Liver (tissue), 9 donors: ENCODE results near the gene ZNF618. TPM values are rescaled to one million over a fixed set of nuclear protein-coding genes. Genes with fewer than 3 reads are reported as not detected.

Experiments used
- DNase-seq: peaks from one replicate; pipeline ENCODE4 v3.0.0-alpha.2; 2017; ENCODE audit warnings: low spot score
- H3K27ac ChIP-seq, 2 donors: one replicate each; pipeline ENCODE4 v1.7.0; 2013; ENCODE audit warnings: inconsistent platforms in 2 of 2, low read length in 2 of 2, control low read depth in 1 of 2, low read depth in 1 of 2, mild to moderate bottlenecking in 1 of 2
- H3K27me3 ChIP-seq, 4 donors: one replicate each; pipeline versions ENCODE4 v1.6.1 to v1.7.0; 2013; ENCODE audit warnings: low read length in 3 of 4, inconsistent platforms in 1 of 4, mild to moderate bottlenecking in 1 of 4, moderate library complexity in 1 of 4; ENCODE audit not compliant: control insufficient read depth in 4 of 4, insufficient read depth in 4 of 4
- H3K36me3 ChIP-seq, 4 donors: one replicate each; pipeline versions ENCODE4 v1.6.1 to v1.7.0; 2013; ENCODE audit warnings: low read length in 3 of 4, mild to moderate bottlenecking in 3 of 4, low read depth in 1 of 4, moderate library complexity in 1 of 4; ENCODE audit not compliant: control insufficient read depth in 4 of 4, insufficient read depth in 3 of 4
- H3K4me1 ChIP-seq, 4 donors: one replicate each; pipeline versions ENCODE4 v1.6.1 to v1.7.0; 2013; ENCODE audit warnings: low read length in 3 of 4, mild to moderate bottlenecking in 3 of 4, moderate library complexity in 1 of 4; ENCODE audit not compliant: control insufficient read depth in 4 of 4, insufficient read depth in 4 of 4
- H3K4me3 ChIP-seq, 3 donors: one replicate each; pipeline versions ENCODE4 v1.6.1 to v1.7.0; 2013; ENCODE audit warnings: low read length in 3 of 3, control low read depth in 1 of 3, low read depth in 1 of 3, mild to moderate bottlenecking in 1 of 3
- H3K9ac ChIP-seq, 2 donors: one replicate each; pipeline ENCODE4 v1.7.0; 2013; ENCODE audit warnings: low read length in 2 of 2, mild to moderate bottlenecking in 2 of 2, moderate library complexity in 2 of 2, control low read depth in 1 of 2, low read depth in 1 of 2
- H3K9me3 ChIP-seq, 4 donors: one replicate each; pipeline versions ENCODE4 v1.6.1 to v1.7.0; 2013; ENCODE audit warnings: low read length in 3 of 4; ENCODE audit not compliant: control insufficient read depth in 4 of 4
- ATF3 ChIP-seq: IDR thresholded peaks from 2 replicates; pipeline ENCODE4 v1.6.1; 2016; ENCODE audit warnings: antibody characterized with exemption
- FOXA1 ChIP-seq: IDR thresholded peaks from 2 replicates; pipeline ENCODE4 v1.6.1; 2016; ENCODE audit warnings: antibody characterized with exemption
- FOXA2 ChIP-seq: IDR thresholded peaks from 2 replicates; pipeline ENCODE4 v1.6.1; 2016; ENCODE audit warnings: antibody characterized with exemption
- GABPA ChIP-seq, 2 donors: IDR thresholded peaks in 1 of 2; conservative IDR thresholded peaks in 1 of 2; 2 replicates each; pipeline ENCODE4 v1.6.1; 2016; ENCODE audit warnings: antibody characterized with exemption in 2 of 2, mild to moderate bottlenecking in 1 of 2, moderate library complexity in 1 of 2
- HNF4A ChIP-seq, 2 donors: conservative IDR thresholded peaks; 2 replicates each; pipeline ENCODE4 v1.6.1; 2016; ENCODE audit warnings: antibody characterized with exemption in 2 of 2, mild to moderate bottlenecking in 2 of 2
- HNF4G ChIP-seq: IDR thresholded peaks from 2 replicates; pipeline ENCODE4 v1.6.1; 2016; ENCODE audit warnings: antibody characterized with exemption
- JUND ChIP-seq, 2 donors: IDR thresholded peaks; 2 replicates each; pipeline ENCODE4 v1.6.1; 2016; ENCODE audit warnings: antibody characterized with exemption in 2 of 2
- MAX ChIP-seq: IDR thresholded peaks from 2 replicates; pipeline ENCODE4 v1.6.1; 2016; ENCODE audit warnings: antibody characterized with exemption
- NR2F2 ChIP-seq: IDR thresholded peaks from 2 replicates; pipeline ENCODE4 v1.6.1; 2016; ENCODE audit warnings: antibody characterized with exemption
- RAD21 ChIP-seq, 2 donors: IDR thresholded peaks; 2 replicates each; pipeline ENCODE4 v1.6.1; 2016; ENCODE audit warnings: antibody characterized with exemption in 2 of 2, mild to moderate bottlenecking in 2 of 2
- RXRA ChIP-seq, 2 donors: IDR thresholded peaks; 2 replicates each; pipeline ENCODE4 v1.6.1; 2017 to 2018; ENCODE audit warnings: antibody characterized with exemption in 2 of 2, mild to moderate bottlenecking in 1 of 2
- SP1 ChIP-seq: IDR thresholded peaks from 2 replicates; pipeline ENCODE4 v1.6.1; 2018; ENCODE audit warnings: antibody characterized with exemption, mild to moderate bottlenecking
- TAF1 ChIP-seq: conservative IDR thresholded peaks from 2 replicates; pipeline ENCODE4 v1.6.1; 2016; ENCODE audit warnings: antibody characterized with exemption, mild to moderate bottlenecking
- YY1 ChIP-seq: IDR thresholded peaks from 2 replicates; pipeline ENCODE4 v1.6.1; 2016; ENCODE audit warnings: antibody characterized with exemption, mild to moderate bottlenecking
- WGBS: extraction: QIAGEN DNeasy Blood & Tissue Kit; methylation state at CpG from one replicate; pipeline ENCODE4 v1.1.7; 2013; 5-methylcytosine and 5-hydroxymethylcytosine counted together
- polyA plus RNA-seq, 2 donors: library from polyadenylated mRNA; stranded (reverse) in 1 of 2; unstranded in 1 of 2; fragments of 200-250 nt in 1 of 2; fragments of >200 nt in 1 of 2; fragmentation: Nextera tagmentation in 1 of 2; extraction: Ambion mirVana in 1 of 2; gene quantifications; one replicate each; pipeline versions ENCODE4 v1.2.1 to v1.2.3, GENCODE V29; 2013 to 2015
- total RNA-seq, 2 donors: library from RNA; depleted of rRNA; stranded (reverse); fragments of >200 nt; gene quantifications; one replicate each; pipeline ENCODE4 v1.2.3, GENCODE V29; 2014
- TF ChIP-seq, protein P1 (sequence below): IDR thresholded peaks from 2 replicates; pipeline ENCODE4 v1.6.1; 2016; ENCODE audit warnings: antibody characterized with exemption
- TF ChIP-seq, protein P2 (sequence below): IDR thresholded peaks from 2 replicates; pipeline ENCODE4 v1.6.1; 2016; ENCODE audit warnings: antibody characterized with exemption, mild to moderate bottlenecking
- donor health status: healthy.
- donor health status: healthy.
- donor health status: healthy.
- donor health status: healthy.
- donor health status: healthy.

The ZNF618 gene
- total and polyA plus RNA-seq, 4 donors, result 2.2 to 6.5 (median 3.7) TPM

GRCh38 chr9:114088571-114089170 is 212.6 kb downstream of the ZNF618 start:
- no peak overlapping the region for H3K27ac ChIP-seq
- DNase-seq, result peak; percentile 31
- no peaks in the 10 kb centered on the region for H3K27me3 ChIP-seq
- peaks cover 0 to 5% (median under 1%) of the 10 kb centered on the region in 4 donors for H3K36me3 ChIP-seq
- H3K9ac ChIP-seq, result no peak overlapping the region
- H3K9me3 ChIP-seq, result no peaks in the 10 kb centered on the region
- no peak overlapping the region for H3K4me3 ChIP-seq
- peaks cover 0 to 2% (median 0%) of the 10 kb centered on the region in 4 donors for H3K4me1 ChIP-seq
- WGBS, result 93% methylated on average over 7 of the region's 7 CpGs
- TF ChIP-seq JUND (IDR thresholded peaks at IDR 0.05) (no peak), TAF1 (no peak), FOXA2 (no peak), MAX (no peak)
- TF ChIP-seq, protein P1, sequence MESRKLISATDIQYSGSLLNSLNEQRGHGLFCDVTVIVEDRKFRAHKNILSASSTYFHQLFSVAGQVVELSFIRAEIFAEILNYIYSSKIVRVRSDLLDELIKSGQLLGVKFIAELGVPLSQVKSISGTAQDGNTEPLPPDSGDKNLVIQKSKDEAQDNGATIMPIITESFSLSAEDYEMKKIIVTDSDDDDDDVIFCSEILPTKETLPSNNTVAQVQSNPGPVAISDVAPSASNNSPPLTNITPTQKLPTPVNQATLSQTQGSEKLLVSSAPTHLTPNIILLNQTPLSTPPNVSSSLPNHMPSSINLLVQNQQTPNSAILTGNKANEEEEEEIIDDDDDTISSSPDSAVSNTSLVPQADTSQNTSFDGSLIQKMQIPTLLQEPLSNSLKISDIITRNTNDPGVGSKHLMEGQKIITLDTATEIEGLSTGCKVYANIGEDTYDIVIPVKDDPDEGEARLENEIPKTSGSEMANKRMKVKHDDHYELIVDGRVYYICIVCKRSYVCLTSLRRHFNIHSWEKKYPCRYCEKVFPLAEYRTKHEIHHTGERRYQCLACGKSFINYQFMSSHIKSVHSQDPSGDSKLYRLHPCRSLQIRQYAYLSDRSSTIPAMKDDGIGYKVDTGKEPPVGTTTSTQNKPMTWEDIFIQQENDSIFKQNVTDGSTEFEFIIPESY, result no peak

DNA sequence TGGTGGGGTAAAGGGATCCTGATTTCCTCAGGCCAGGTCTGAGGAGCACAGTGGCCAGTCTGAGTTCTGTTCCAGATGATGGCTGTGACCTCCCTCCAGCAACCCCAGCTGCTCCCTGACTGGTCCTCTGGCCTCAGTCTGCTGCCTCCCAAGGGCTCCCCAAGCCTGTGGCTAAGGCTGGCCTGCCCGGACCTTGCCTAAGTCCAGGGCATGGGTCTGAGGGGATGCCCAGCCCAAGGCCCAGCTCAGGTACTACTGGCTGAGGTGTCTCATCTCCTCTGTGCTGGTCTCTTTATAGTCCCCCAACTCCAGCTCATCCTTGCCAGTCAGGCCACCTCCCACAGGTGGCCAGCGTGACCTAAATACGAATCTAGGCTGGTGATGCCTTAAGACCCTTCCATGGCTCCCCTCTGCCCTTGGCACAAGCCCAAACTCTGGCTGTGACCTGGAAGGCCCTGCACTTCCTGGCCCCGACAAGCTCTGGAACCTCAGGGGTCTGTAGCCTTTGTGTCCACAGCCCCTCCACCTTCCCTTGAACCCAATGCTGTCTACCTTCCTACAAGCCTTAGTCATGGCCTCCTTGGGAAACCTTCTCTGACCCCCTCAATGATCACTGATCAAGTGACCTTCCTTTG is 213.2 kb downstream of the ZNF618 start:
- Histone ChIP-seq H3K4me3 (no peak overlapping the region), H3K9ac (no peak overlapping the region), H3K27me3 (no peaks in the 10 kb centered on the region), H3K36me3 (peaks cover 0 to 8% (median 2%) of the 10 kb centered on the region in 4 donors), H3K4me1 (no peaks in the 10 kb centered on the region), H3K27ac (no peak overlapping the region), H3K9me3 (no peaks in the 10 kb centered on the region)
- 93% methylated on average over 4 of the region's 4 CpGs for WGBS
- TF ChIP-seq, protein P1, result no peak
- TF ChIP-seq HNF4A (conservative IDR thresholded peaks at IDR 0.05) (no peak), RAD21 (IDR thresholded peaks at IDR 0.05) (no peak), JUND (IDR thresholded peaks at IDR 0.05) (no peak), SP1 (no peak), ATF3 (no peak), MAX (no peak), RXRA (IDR thresholded peaks at IDR 0.05) (no peak), NR2F2 (no peak), TAF1 (no peak)
- DNase-seq, result peak; percentile 28

DNA sequence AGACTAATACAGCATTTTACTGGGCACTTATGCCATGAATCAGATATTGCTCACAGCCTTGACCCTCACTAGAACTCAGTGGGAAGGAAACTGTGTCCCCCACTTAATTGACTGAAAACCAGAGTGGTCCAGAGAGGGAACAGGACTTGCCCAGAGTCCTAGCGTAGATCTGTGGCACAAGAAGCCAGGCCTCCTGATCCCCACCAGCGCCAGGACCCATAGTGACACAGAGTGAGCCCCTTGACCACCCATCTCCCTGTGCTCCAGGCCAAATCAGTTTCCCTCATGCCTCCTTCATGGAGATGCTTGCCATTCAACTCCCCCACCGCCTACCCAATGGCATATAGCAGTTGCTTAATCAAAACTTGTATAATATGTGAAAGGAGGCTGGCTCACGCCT is 214.7 kb downstream of the ZNF618 start:
- DNase-seq, result no peak
- Histone ChIP-seq H3K27me3 (no peaks in the 10 kb centered on the region), H3K36me3 (peaks cover 0 to 10% (median 4%) of the 10 kb centered on the region in 4 donors), H3K4me3 (no peak overlapping the region), H3K9me3 (no peaks in the 10 kb centered on the region), H3K4me1 (no peaks in the 10 kb centered on the region), H3K27ac (no peak overlapping the region), H3K9ac (no peak overlapping the region)
- WGBS, result 92% methylated on average over 4 of the region's 4 CpGs
- TF ChIP-seq YY1 (no peak), TAF1 (no peak), MAX (no peak), ATF3 (no peak), GABPA (IDR thresholded peaks at IDR 0.05 in 1 of 2, conservative IDR thresholded peaks at IDR 0.05 in 1 of 2) (no peak), RAD21 (IDR thresholded peaks at IDR 0.05) (no peak), RXRA (IDR thresholded peaks at IDR 0.05) (no peak), FOXA1 (no peak), HNF4G (no peak)
- TF ChIP-seq, protein P2, sequence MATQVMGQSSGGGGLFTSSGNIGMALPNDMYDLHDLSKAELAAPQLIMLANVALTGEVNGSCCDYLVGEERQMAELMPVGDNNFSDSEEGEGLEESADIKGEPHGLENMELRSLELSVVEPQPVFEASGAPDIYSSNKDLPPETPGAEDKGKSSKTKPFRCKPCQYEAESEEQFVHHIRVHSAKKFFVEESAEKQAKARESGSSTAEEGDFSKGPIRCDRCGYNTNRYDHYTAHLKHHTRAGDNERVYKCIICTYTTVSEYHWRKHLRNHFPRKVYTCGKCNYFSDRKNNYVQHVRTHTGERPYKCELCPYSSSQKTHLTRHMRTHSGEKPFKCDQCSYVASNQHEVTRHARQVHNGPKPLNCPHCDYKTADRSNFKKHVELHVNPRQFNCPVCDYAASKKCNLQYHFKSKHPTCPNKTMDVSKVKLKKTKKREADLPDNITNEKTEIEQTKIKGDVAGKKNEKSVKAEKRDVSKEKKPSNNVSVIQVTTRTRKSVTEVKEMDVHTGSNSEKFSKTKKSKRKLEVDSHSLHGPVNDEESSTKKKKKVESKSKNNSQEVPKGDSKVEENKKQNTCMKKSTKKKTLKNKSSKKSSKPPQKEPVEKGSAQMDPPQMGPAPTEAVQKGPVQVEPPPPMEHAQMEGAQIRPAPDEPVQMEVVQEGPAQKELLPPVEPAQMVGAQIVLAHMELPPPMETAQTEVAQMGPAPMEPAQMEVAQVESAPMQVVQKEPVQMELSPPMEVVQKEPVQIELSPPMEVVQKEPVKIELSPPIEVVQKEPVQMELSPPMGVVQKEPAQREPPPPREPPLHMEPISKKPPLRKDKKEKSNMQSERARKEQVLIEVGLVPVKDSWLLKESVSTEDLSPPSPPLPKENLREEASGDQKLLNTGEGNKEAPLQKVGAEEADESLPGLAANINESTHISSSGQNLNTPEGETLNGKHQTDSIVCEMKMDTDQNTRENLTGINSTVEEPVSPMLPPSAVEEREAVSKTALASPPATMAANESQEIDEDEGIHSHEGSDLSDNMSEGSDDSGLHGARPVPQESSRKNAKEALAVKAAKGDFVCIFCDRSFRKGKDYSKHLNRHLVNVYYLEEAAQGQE, result no peak
